RWPE1 (cell line): ENCODE results near the gene LRRN4.
"Not testable (repeated sequence)": the region's sequence is repeated elsewhere in the genome, so short reads cannot be mapped to it uniquely, and the experiment has no call there.

Experiments
- CTCF ChIA-PET: fragments of 350-600 bp; sonication (Branson Sonifier 250); formaldehyde crosslinking; extraction: SDS; loops from one replicate; lab custom pipeline; 2021; lab: Yijun Ruan, JAX
- POLR2A ChIA-PET: fragments of 400-600 bp; formaldehyde crosslinking; extraction: SDS; loops from one replicate; lab custom pipeline; 2020; ENCODE audit warnings: antibody characterized with exemption; ENCODE audit not compliant: low non-redundant PET; lab: Yijun Ruan, JAX
- DNase-seq: peaks from one replicate; pipeline ENCODE4 v3.0.0; 2012; ENCODE audit warnings: low spot score
- H3K27ac ChIP-seq: fragments of 450-650 bp; 2 replicates; pipeline ENCODE4 v1.5.1; 2017
- TF ChIP-seq, protein P1 (sequence below): fragments of 450-650 bp; conservative IDR thresholded peaks from 2 replicates; pipeline ENCODE4 v1.5.1; 2017; ENCODE audit warnings: low read depth, mild to moderate bottlenecking

Gene LRRN4

DNA sequence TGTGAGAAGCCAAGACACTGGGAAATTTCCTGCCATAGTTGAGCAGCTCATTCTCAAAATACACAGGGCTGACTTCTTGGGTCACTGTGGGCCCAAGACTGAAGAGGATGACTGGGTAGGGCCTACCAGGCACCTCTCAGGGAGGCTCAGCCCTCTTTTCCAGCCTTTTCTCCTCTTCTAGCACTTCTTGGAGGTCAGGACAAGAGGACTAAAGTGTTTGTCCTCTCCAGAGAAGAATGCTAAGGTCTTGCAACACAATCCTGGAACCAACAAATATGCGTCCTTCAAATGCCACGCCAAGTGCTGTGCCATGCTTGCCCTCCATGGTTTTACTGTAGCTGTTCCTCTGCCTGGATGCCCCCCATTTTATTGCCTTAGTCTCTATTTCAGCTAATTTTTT is 3.3 kb upstream of the LRRN4 start:
- H3K27ac ChIP-seq, result no peak overlapping the region
- POLR2A ChIA-PET, result no interaction called here
- TF ChIP-seq, protein P1, sequence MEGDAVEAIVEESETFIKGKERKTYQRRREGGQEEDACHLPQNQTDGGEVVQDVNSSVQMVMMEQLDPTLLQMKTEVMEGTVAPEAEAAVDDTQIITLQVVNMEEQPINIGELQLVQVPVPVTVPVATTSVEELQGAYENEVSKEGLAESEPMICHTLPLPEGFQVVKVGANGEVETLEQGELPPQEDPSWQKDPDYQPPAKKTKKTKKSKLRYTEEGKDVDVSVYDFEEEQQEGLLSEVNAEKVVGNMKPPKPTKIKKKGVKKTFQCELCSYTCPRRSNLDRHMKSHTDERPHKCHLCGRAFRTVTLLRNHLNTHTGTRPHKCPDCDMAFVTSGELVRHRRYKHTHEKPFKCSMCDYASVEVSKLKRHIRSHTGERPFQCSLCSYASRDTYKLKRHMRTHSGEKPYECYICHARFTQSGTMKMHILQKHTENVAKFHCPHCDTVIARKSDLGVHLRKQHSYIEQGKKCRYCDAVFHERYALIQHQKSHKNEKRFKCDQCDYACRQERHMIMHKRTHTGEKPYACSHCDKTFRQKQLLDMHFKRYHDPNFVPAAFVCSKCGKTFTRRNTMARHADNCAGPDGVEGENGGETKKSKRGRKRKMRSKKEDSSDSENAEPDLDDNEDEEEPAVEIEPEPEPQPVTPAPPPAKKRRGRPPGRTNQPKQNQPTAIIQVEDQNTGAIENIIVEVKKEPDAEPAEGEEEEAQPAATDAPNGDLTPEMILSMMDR, result no peak
- CTCF ChIA-PET, result interaction anchor here (1.1 kb wide), 1 partner anchor 23 kb away, joined by 3 read pairs; no protein-coding TSS in a partner anchor
- DNase-seq, result no peak

GRCh38 chr20:6055981-6056569 is 2.2 kb upstream of the LRRN4 start:
- POLR2A ChIA-PET, result no interaction called here
- TF ChIP-seq, protein P1, result no peak
- DNase-seq, result no peak
- CTCF ChIA-PET, result interaction anchor here (0.6 to 1.1 kb wide), 2 partner anchors 22 to 28 kb away, joined by 3 read pairs; no protein-coding TSS in a partner anchor
- no peak overlapping the region for H3K27ac ChIP-seq

DNA sequence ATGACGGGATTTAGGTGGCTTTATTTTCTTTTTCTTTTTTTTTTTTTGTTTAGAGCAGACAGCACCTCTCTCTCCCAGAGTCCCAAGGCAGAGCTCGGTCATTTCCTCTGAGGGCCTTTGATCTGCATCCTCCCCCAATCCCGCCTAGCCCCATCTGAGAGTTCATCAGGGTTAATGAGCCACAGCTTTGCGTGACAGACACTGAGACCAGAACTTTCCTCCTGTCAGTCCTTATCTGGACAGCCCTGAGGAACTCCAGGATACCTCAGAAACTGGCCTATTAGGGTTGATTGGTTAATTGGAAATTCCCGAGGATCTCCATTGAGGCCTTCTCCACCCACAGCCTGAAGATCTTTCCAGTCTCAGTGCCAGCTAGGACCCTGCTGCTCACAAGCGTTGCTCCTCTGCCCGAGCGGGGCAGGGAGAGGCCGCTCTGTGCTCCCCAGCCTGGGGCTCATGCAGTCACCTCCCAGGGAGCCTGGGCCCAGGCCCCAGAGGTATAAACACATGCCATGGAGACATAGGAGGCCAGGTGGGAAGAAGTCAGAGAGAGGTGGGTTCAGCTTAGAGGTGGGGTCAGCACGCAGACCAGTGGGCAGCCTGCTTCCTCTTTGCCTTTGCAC is 1.4 kb upstream of the LRRN4 start:
- POLR2A ChIA-PET, result no interaction called here
- H3K27ac ChIP-seq, result no peak overlapping the region
- DNase-seq, result no peak
- CTCF ChIA-PET, result no interaction called here
- TF ChIP-seq, protein P1, result no peak

DNA sequence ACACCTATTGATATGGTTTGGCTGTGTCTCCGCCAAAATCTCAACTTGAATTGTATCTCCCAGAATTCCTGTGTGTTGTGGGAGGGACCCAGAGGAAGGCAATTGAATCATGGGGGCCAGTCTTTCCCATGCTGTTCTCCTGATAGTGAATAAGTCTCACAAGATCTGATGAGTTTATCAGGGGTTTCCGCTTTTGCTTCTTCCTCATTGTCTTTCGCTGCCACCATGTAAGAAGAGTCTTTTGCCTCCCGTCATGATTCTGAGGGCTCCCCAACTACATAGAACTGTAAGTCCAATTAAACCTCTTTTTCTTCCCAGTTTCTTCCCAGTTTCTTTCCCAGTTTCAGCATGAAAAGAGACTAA is 810 bp upstream of the LRRN4 start:
- CTCF ChIA-PET, result interaction anchor here (1.5 kb wide), 1 partner anchor 20 kb away, joined by 3 read pairs; no protein-coding TSS in a partner anchor
- DNase-seq, POLR2A ChIA-PET: not testable (repeated sequence)
- H3K27ac ChIP-seq, result peak overlapping the region; percentile 65; the same call in 1 of the 2 replicates

DNA sequence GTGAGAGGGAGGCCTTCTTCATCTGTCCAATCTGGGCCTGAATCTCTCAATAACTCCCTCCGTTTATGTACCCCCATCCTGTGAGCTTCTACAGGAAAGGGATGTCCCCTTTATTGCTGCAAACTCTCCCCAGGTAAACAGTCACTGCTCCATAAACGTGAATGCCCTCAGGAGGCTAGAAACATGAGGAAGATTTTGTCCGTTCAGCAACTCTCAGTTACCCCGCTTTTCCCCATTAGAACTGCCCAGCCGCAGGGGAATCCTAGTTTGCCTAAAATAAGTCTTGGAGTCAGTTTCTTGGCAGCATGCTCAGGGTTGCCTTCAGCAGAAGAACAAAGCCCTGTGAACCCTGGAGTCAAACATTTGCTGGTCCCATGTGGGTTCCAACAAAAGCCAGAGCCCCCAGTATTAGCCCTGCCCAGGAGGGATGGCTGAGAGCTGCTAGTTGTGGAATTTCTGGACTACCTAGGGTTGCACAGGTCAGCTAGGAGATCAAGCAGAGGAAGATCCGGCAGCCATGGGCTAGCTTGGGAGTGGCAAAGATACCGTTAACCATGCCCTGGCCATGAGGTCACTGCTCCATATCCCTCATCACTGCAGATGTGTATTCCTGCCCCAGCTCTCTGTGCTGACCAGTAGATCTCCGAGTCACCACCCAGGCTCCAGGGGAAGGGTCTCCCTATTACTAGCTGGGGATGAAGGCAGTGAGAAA is 640 bp downstream of the LRRN4 start:
- peak overlapping the region; percentile 65 for H3K27ac ChIP-seq
- TF ChIP-seq, protein P1, result no peak
- CTCF ChIA-PET, result interaction anchor here (1.5 kb wide), 1 partner anchor 21 kb away, joined by 3 read pairs; no protein-coding TSS in a partner anchor
- POLR2A ChIA-PET, result no interaction called here
- no peak for DNase-seq

DNA sequence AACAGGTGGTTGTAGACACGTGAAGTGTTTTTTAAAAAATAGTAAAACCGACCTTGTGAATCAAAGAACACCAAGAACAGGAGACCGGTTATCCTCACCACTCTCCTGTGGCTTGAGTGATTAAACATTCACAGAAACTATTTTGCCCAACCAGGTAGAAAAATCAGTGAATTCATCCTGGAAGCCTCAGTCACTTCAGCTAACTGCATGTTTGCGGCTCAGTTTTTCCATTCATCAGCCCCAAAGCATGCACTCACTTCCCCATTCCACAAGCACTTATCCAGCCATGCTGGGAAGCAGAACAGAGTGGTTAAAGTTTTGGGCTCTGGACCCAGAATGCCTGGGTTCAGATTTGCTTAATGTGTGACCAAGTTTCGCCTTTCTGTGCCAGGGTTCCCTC is 2.4 kb downstream of the LRRN4 start:
- TF ChIP-seq, protein P1, result no peak
- POLR2A ChIA-PET, result no interaction called here
- CTCF ChIA-PET, result no interaction called here
- no peak for DNase-seq
- no peak overlapping the region for H3K27ac ChIP-seq
